Measurements from ENCODE around the gene TWNK. TPM values are rescaled to one million over a fixed set of nuclear protein-coding genes. Genes with fewer than 3 reads are reported as not detected.

The TWNK gene
- total RNA-seq, 1 experiment from 2014 or later: 14.6 TPM

DNA sequence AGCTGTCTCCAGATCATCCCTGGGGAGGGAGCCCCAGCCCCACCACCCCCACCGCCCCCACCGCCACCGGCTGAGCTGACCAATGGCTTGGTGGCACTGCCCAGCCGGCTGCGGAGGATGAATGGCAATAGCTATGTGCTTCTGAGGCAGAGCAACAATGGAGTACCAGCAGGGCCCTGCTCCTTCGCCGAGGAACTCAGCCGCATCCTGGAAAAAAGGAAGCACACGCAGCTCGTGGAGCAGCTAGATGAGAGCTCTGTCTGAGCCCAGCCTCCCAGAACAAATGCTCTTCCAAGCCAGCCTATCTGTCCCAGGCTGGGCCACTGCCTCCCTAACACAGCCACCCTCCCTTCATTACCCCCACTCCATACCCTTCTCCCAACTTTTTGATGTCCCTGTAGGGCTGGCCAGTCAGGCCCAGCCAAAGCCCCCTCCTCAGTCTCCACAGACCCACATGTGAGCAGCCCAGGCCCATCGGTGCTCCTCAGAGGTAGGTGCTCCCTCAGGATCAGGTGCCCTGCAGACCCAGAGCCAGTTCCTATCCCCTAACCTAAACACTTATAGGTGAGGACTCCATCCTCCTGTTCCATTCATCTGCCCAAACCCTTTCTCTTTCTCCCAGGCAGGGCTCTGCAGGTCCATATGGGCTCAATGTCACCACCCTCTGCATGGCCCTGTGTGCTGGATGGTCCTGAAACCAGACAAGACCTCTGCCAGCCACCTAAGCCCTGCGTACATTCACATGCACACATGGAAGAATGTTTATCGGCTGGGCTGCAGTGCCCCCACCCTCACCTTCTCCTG lies 3.3 kb upstream of the TWNK start:
- Histone ChIP-seq H3K9me3 (no peaks in the 10 kb centered on the region), H3K4me3 (no peak overlapping the region), H3K27me3 (no peaks in the 10 kb centered on the region), H3K36me3 (peaks cover 22% of the 10 kb centered on the region)
- no peak for DNase-seq

DNA sequence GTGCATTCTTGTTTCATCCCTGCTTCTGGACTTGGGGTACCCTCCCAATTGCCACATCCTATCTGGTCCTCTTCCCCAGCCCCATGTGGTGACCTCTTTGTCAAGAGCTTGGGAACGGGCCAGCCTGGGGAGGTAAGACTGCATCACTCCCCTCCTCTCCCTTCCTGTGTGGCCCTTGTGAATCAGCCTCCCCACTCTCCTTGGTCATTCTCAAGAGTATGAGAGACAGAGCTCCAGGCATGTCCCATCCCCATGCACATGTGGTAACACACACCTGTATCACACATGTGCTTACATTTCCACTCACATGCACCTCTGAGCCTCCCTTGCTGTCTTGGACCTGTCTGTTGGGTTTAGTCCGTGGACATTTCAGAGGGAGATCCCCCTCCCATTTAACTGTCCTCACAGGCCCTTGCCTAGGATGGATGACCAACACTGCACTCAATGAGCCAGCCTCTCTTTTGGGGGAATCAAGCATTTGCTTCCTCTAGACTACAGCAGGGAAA lies 2.6 kb upstream of the TWNK start:
- H3K36me3 ChIP-seq: peaks cover 29% of the 10 kb centered on the region
- H3K27me3 ChIP-seq: no peaks in the 10 kb centered on the region
- no peak for DNase-seq
- H3K9me3 ChIP-seq: no peaks in the 10 kb centered on the region
- no peak overlapping the region for H3K4me3 ChIP-seq

DNA sequence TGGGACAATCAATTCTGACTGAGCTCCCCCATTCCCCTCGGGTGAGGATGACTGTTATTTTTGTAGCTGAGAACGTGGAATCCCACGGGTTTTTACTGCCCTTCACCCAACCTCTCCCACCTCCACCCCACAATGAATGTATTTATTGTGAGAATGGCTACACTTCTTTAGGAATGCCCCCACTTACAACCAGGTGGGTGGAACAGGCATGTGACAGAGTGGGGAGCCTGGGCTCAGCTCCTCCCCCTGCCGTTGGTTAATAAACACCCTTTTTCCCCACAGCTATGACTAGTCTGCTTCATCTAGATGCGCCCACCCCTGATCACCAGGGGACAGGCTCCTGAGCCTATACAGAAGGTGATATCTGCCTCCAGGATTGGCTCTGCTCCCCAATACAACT lies 2.0 kb upstream of the TWNK start:
- peaks cover 35% of the 10 kb centered on the region for H3K36me3 ChIP-seq
- no peaks in the 10 kb centered on the region for H3K9me3 ChIP-seq
- DNase-seq: no peak
- H3K27me3 ChIP-seq: no peaks in the 10 kb centered on the region
- H3K4me3 ChIP-seq: no peak overlapping the region

DNA sequence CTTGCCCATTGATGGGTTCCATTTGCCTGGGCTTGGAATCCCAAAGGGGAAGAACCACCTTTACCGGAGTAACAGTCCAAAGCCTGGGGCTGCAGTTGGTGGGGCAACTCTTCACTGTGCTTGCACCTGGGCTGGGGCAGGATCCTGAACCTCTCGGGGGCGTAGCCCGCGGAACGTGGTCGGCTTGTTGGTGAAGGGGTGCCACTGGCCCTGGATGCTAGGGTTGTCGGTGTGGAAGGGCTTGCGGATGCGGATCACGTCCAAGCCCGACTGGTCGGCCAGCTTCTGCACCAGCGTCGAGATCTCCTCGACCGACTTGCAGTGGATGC lies 756 bp upstream of the TWNK start:
- Histone ChIP-seq H3K9me3 (no peaks in the 10 kb centered on the region), H3K27me3 (no peaks in the 10 kb centered on the region), H3K4me3 (peak overlapping the region; percentile 100), H3K36me3 (peaks cover 47% of the 10 kb centered on the region)
- DNase-seq: no peak

DNA sequence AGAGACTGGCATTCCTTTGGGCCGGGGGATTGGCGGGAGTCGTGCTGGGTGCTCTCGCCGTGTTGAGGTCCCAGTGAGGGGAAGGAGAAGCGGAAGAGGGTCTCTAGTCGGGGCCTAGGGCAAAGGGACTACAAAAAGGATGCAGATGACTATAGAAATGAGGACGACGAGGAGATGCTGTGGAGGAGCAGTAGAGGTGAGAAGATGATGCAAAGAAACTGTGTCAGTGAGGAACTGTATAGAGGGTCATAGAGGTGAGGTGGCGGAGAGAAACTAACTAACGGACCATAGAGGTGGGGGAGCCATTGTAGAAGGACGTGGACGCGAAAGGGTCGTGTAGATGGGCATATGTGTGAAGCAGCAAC lies 324 bp downstream of the TWNK start:
- H3K27me3 ChIP-seq: no peaks in the 10 kb centered on the region
- H3K36me3 ChIP-seq: peaks cover 48% of the 10 kb centered on the region

DNA sequence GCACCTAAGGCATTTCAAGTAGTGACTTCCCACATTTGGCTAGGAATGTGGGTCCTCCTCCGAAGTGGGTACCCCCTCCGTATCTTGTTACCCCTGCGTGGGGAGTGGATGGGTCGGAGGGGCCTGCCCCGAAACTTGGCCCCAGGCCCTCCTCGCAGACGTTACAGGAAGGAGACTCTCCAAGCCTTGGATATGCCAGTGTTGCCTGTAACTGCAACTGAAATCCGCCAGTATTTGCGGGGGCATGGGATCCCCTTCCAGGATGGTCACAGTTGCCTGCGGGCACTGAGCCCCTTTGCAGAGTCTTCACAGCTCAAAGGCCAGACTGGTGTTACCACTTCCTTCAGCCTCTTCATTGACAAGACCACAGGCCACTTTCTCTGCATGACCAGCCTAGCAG lies 823 bp downstream of the TWNK start:
- Histone ChIP-seq H3K9me3 (no peaks in the 10 kb centered on the region), H3K4me3 (peak overlapping the region; percentile 100), H3K36me3 (peaks cover 51% of the 10 kb centered on the region), H3K27me3 (no peaks in the 10 kb centered on the region)
- DNase-seq: no peak

More for the DNA sequence above, 324 bp downstream of the TWNK start:
- DNase-seq: no peak
- no peaks in the 10 kb centered on the region for H3K9me3 ChIP-seq
- H3K4me3 ChIP-seq: peak overlapping the region; percentile 100

DNA sequence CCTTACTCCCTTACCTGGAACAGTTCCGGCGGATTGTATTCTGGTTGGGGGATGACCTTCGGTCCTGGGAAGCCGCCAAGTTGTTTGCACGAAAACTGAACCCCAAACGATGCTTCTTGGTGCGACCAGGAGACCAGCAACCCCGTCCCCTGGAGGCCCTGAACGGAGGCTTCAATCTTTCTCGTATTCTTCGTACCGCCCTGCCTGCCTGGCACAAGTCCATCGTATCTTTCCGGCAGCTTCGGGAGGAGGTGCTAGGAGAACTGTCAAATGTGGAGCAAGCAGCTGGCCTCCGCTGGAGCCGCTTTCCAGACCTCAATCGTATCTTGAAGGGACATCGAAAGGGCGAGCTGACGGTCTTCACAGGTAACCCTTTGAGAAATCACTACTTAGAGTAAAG lies 1.7 kb downstream of the TWNK start:
- no peaks in the 10 kb centered on the region for H3K27me3 ChIP-seq
- no peaks in the 10 kb centered on the region for H3K9me3 ChIP-seq
- no peak overlapping the region; the same call in 1 of the 2 replicates for H3K4me3 ChIP-seq
- peaks cover 60% of the 10 kb centered on the region for H3K36me3 ChIP-seq
- no peak for DNase-seq

DNA sequence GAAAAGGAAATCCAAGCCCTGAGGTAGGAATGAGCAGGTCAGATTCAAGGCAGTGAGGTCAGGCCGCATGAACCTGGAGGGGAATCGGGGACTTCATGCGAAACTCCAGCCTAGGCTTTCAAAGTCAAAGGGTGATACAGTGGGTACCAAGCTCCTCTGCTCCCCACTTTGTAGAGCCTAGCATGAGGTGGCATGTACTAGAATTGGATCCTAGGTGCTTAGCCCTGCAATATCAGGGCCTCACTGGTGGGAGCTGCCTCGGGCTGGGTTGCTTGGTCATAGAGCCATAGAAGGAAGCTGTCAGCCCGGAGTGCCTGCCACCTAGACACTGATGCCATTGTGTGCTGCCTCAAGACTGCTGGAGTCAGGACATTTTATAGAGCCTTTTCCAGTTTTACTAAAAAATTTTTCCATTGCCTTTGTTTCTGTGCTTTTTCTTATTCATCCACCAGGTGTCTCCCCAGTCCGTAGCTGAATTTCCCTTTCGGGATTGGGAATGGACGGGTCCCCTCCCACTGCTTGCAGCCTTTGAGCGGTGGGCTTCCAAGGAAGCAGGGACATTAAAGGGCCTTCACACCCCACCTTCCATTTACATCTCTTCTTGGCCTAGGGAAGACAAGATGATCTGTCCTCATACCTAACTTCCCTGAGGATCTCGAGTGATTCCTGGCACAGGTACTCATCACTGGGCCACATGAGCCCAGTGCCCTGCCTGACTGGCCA lies 6.8 kb downstream of the TWNK start:
- Histone ChIP-seq H3K27me3 (no peaks in the 10 kb centered on the region), H3K9me3 (no peaks in the 10 kb centered on the region), H3K36me3 (peaks cover 49% of the 10 kb centered on the region), H3K4me3 (no peak overlapping the region)
- no peak for DNase-seq

DNA sequence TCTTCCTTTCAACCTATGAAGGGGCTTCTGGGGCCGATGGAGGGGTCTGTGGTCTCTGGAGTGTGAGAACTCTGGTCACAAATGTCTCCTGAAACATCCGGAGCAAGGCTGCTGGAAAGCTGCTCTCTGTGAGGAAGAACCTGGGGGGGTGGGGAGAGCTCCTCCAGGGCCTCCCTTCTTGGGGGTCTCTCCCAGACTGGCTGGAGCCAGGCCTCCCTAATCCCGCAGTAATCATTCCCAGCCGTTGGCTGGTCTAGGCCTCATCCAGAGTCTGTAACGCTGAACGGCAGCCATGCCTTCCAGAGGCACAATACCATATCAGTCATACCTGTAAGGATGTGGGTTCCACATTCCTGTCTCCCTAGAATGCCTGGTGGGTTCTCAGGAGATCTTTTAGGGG lies 7.8 kb downstream of the TWNK start:
- Histone ChIP-seq H3K27me3 (no peaks in the 10 kb centered on the region), H3K4me3 (no peak overlapping the region), H3K9me3 (no peaks in the 10 kb centered on the region), H3K36me3 (peaks cover 38% of the 10 kb centered on the region)
- no peak for DNase-seq

DNA sequence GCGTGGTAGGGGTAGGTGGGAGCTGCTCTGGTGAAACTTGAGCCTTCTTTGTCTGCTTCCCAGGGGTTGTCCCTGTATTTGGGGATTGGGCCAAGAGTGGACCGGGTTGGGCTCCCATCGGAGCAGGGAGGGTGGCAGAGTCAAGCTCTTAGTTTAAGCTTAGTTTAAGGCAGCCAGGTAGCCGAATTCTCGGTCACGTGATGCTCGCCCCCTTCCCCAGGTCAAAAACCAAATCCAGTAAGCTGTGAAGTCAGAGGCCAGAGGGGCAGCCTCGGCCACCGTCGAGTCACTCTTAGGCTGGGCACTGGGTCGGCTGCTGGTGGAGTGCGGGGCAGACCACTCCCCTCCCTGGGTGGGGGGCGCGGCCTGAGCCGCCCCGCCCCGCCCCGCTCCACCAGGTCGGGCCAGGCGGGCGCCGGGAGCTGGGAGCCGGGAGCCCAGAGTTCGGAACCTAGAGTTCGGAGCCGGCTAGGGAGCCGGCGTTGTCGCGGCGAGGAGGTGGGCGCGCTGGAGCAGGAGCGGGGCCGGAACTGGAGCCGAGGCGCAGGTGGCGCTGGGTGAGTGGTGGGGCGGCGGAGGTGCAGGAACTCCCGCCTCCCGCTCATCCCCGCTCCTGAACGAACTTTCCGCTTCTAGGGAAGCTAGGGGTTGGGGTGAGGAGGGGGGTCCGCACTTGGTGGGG lies 9.5 kb downstream of the TWNK start:
- H3K36me3 ChIP-seq: peaks cover 31% of the 10 kb centered on the region
- no peaks in the 10 kb centered on the region for H3K9me3 ChIP-seq
- H3K4me3 ChIP-seq: peak overlapping the region; percentile 83
- peak; percentile 57 for DNase-seq
- no peaks in the 10 kb centered on the region for H3K27me3 ChIP-seq

DNA sequence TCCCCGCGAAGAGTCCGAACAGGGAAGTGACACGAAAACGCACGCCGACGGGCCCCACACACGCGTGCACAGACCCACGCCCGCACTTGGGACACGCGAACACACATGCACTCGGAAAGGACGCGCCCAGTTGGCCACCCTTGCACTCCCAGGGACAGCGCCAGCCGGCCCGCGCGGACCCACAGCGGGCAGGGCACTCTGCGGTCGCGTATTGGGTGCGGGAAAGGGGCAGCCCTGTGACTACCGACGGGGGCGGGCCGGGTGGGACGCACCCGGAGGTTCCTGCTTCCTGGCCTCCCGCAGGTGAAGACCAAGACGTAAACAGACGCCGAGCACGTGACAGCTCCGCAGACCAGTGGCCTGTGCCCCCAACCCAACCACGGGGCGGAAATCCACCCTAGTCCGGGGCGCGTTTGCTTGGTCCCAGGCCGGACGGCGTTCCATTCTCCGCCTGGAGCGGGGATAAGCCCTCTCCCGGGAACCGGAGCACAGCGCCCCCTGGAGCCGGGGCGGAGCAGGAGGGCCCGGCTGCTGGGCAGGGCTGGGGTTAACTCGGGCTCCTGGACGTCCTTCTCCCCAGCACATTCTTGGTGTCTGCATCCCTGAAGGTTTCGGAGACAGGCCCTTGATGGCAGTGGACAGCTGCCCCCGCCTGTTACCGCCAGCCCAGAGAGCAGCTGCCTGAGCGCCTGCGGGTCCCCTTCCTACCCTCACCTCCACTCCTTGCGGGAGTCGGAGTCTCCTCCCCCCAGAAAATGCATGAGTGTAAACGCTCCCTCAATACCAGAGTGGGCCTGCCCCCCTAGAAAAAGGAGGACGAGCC lies 10.2 kb downstream of the TWNK start:
- Histone ChIP-seq H3K36me3 (peaks cover 39% of the 10 kb centered on the region), H3K27me3 (no peaks in the 10 kb centered on the region), H3K9me3 (no peaks in the 10 kb centered on the region), H3K4me3 (peak overlapping the region; percentile 83)
- peak; percentile 83 for DNase-seq

DNA sequence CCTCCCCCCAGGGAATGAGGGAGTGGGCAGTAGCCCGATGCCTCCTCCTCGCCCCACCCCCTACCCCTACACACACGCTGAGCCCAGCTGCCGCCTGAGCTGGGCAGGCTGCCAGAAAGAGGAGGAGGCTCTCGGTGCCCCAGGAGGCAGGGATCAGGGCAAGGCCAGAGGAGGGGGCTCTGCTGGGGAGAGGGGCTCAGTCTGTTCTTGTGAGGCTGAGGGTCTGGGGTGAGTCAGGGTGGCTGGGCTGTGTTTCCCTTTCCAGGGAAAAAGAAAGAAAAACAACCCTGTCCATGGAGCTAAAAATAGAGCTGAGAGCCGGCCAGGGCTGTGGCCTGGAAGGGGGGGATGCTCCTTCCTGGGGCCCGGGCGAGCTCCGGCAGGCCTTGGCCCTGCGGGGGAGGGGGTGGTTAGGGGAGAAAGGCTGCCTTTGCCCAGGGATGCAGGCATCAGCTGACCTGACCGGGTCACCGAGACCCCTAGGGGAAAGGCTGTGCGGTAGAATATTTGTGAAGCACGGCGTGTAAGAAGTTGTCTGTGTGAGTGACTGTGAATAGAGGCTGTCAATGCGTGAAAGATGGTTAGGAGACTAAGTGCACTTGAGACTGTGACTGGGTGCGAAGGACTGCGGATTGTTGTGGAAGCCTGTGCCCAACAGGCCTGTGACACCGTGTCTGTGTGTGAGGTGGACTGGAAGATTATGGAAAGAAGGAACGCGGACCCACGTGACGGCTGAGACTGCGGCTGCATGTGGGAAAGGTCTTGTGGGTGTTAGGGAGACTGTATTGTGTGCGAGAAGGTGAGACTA lies 11.0 kb downstream of the TWNK start:
- H3K9me3 ChIP-seq: no peaks in the 10 kb centered on the region
- H3K4me3 ChIP-seq: peak overlapping the region; percentile 83
- H3K27me3 ChIP-seq: no peaks in the 10 kb centered on the region
- peaks cover 42% of the 10 kb centered on the region for H3K36me3 ChIP-seq
- DNase-seq: peak; percentile 93

DNA sequence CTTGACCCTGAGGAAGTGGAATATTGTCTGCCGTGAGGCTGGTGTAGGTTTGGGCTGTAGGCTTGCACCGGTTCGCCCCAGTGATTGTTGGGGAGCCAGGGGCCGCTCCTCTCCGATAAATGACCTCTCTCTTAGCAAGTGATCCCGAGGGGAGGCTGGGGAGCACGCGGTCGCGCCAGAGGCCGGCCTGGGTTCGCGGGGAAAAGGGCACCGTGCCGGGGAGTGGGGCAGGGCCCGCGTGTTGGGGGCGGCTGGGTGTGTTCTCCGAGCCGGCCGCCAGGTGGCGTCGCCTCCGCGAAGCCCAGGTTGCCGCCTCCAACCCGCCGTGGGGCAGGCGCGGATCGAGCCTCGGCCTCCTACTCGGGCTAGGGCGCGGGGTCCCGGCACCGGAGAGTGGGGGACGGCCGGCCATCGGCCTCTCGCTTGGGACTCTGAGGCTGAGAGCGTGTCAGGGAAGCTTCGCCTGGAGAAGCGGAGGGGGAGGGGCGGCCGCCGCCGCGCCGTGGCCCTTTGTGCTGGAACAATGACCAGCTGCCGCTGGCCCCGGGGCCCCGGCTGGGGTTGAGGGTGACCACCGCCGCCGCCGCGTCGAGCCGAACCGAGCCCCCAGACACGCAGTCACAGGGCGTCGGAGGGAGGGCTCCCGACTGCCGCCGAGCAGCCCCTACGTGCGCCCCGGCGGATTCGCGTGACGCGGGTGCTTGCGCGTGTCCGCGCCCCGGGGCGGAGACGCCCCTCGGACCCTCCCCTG lies 11.8 kb downstream of the TWNK start:
- Histone ChIP-seq H3K4me3 (peak overlapping the region; percentile 83), H3K9me3 (no peaks in the 10 kb centered on the region), H3K27me3 (no peaks in the 10 kb centered on the region), H3K36me3 (peaks cover 42% of the 10 kb centered on the region)
- peak; percentile 83 for DNase-seq

DNA sequence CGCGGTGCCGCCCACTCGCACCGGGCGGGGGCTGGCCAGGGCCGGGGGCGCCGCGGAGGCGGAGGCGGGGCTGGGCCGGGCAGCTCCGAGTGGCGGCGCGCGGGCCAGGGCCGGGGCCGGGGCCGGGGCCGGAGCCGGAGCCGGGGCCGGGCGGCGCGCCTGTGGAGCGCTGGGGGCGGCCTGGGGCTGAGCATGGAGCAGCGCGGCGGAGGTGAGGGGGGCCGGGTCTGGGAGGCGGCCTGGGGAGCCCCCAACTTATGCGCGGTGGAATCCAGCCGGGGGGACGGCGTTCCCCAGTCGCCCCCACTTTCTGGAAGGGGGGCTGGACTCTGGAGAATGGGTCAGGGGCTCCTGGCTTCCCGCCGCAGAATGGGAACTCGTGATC lies 12.4 kb downstream of the TWNK start, which contains the start of gene LZTS2:
Gene LZTS2, plus strand, starts transcription at position 67 of the 385 bp plus-strand sequence. CDS start 2,731 bp downstream, outside the sequence.
- peak within 1 kb of the TSS; percentile 83 for H3K4me3 ChIP-seq
- no peaks in the 10 kb centered on the region for H3K9me3 ChIP-seq

More for the DNA sequence above, 12.4 kb downstream of the TWNK start, which contains the start of gene LZTS2:
- no peak for DNase-seq
- Histone ChIP-seq H3K27me3 (no peaks in the 10 kb centered on the region), H3K36me3 (peaks cover 42% of the 10 kb centered on the region)
